ENCODE results near the gene DMWD.

DMWD gene

GRCh38 chr19:45792470-45793177 lies at the start of gene DMWD:
DMWD (minus strand) TSS chr19:45792845; CDS start chr19:45792756, 89 bp downstream.
- peak; percentile 95 for DNase-seq (ENCODE audit: low read depth)
- no peak for TF ChIP-seq CTCF (IDR thresholded peaks at IDR 0.05; ENCODE audit: low read depth, low read length, missing control alignments)
- peak within 1 kb of the TSS; percentile 89 for H3K4me3 ChIP-seq (ENCODE audit: low read depth, low read length)
- in situ Hi-C loops (cut with HindIII; ENCODE audit: low sequenced_read_pairs), result no loop called here

GRCh38 chr19:45842198-45842597 lies 49.6 kb upstream of the DMWD start:
- DNase-seq (ENCODE audit: low read depth), result no peak
- H3K4me3 ChIP-seq (ENCODE audit: low read depth, low read length), result no peak overlapping the region
- TF ChIP-seq CTCF (IDR thresholded peaks at IDR 0.05; ENCODE audit: low read depth, low read length, missing control alignments), result no peak
- in situ Hi-C loops (cut with HindIII; ENCODE audit: low sequenced_read_pairs), result no loop called here

GRCh38 chr19:45834970-45835369 lies 42.3 kb upstream of the DMWD start:
- no peak for TF ChIP-seq CTCF (IDR thresholded peaks at IDR 0.05; ENCODE audit: low read depth, low read length, missing control alignments)
- H3K4me3 ChIP-seq (ENCODE audit: low read depth, low read length), result no peak overlapping the region
- in situ Hi-C loops (cut with HindIII; ENCODE audit: low sequenced_read_pairs), result no loop called here
- no peak for DNase-seq (ENCODE audit: low read depth)

- no peak for DNase-seq (ENCODE audit: low read depth)
- in situ Hi-C loops (cut with HindIII; ENCODE audit: low sequenced_read_pairs), result no loop called here
- H3K4me3 ChIP-seq (ENCODE audit: low read depth, low read length), result no peak overlapping the region
- no peak for TF ChIP-seq CTCF (IDR thresholded peaks at IDR 0.05; ENCODE audit: low read depth, low read length, missing control alignments)
Observed at GRCh38 chr19:45828945-45829344, 36.3 kb upstream of the DMWD start.

GRCh38 chr19:45828523-45828922 lies 35.9 kb upstream of the DMWD start:
- H3K4me3 ChIP-seq (ENCODE audit: low read depth, low read length), result no peak overlapping the region
- TF ChIP-seq CTCF (IDR thresholded peaks at IDR 0.05; ENCODE audit: low read depth, low read length, missing control alignments), result no peak
- in situ Hi-C loops (cut with HindIII; ENCODE audit: low sequenced_read_pairs), result no loop called here
- DNase-seq (ENCODE audit: low read depth), result no peak

GRCh38 chr19:45827459-45828093 lies 34.9 kb upstream of the DMWD start:
- TF ChIP-seq CTCF (IDR thresholded peaks at IDR 0.05; ENCODE audit: low read depth, low read length, missing control alignments), result no peak
- no peak for DNase-seq (ENCODE audit: low read depth)
- in situ Hi-C loops (cut with HindIII; ENCODE audit: low sequenced_read_pairs), result no loop called here
- H3K4me3 ChIP-seq (ENCODE audit: low read depth, low read length), result no peak overlapping the region
